ENCODE measurements around the gene MAGI3.

MAGI3 gene

DNA sequence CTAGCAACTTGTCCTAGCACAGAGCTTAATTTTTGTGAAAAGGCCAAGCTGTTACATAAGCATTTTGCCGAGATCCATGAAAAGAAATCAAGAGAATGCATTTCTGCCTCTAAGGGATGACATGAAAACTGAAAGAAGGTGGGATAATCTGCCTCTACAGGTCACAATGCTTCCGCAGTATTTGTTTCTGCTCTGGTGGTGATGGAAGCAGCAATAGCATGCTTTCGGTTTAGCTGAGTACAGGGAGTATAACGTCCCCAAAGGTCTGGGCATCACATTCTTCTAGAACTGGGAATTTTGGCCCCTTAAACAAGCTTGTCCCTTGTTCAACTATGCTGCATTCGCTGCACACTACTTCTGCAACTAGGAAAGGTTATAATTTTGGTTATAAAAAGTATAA, 14.4 kb upstream of the MAGI3 start:
- Histone ChIP-seq H3K4me3 (ENCODE audit: low read depth, low read length) (no peak overlapping the region), H3K27ac (ENCODE audit: extremely low read depth, low read depth, low read length) (no peak overlapping the region), H3K4me1 (ENCODE audit: control insufficient read depth, insufficient read depth, low read length) (no peaks in the 10 kb centered on the region), H3K36me3 (ENCODE audit: control insufficient read depth in 2 of 2, insufficient read depth in 1 of 2, low read length in 2 of 2) (no peaks in the 10 kb centered on the region), H3K9me3 (ENCODE audit: control insufficient read depth, insufficient read depth, low read depth, low read length) (no peaks in the 10 kb centered on the region)
- TF ChIP-seq GLI2 (tag by site-specific recombination; IDR thresholded peaks at IDR 0.05; ENCODE audit: borderline replicate concordance, low read depth), result no peak
- no peak for TF ChIP-seq ZIC2 (tag by site-specific recombination; IDR thresholded peaks at IDR 0.05)
- TF ChIP-seq RBAK (tag by site-specific recombination; IDR thresholded peaks at IDR 0.05), result no peak
- no peak for TF ChIP-seq TRIM28 (IDR thresholded peaks at IDR 0.05; ENCODE audit: borderline replicate concordance, low read length)
- no peak for TF ChIP-seq ZNF777 (tag by site-specific recombination; IDR thresholded peaks at IDR 0.05; ENCODE audit: borderline replicate concordance)
- TF ChIP-seq ZSCAN18 (tag by site-specific recombination; IDR thresholded peaks at IDR 0.05), result no peak
- TF ChIP-seq ZNF292 (tag by site-specific recombination; IDR thresholded peaks at IDR 0.05; ENCODE audit: borderline replicate concordance, low read depth), result no peak
- no peak for TF ChIP-seq SP3 (tag by site-specific recombination; IDR thresholded peaks at IDR 0.05)
- ChIA-PET POLR2A (no interaction called here), CTCF (no interaction called here)

DNA sequence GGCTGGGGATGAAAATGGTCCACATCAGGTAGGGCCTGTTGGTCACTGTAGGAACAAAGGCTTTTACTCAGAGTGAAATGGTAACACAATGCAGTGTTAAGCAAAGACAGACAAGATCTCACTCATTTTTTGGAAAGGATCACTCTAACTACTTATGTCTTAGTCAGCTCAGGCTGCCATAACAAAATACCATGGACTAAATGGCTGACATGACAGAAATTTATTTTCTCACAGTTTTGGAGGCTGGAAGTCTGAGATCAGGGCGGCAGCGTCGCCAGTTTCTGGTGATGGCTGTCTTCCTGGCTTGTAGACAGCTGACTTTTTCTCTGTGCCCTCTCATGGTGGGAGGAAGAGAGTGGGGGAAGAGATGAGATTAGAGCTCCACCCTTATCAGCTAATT, 10.2 kb upstream of the MAGI3 start:
- Histone ChIP-seq H3K27ac (ENCODE audit: extremely low read depth, low read depth, low read length) (no peak overlapping the region), H3K36me3 (ENCODE audit: control insufficient read depth in 2 of 2, insufficient read depth in 1 of 2, low read length in 2 of 2) (no peaks in the 10 kb centered on the region), H3K9me3 (ENCODE audit: control insufficient read depth, insufficient read depth, low read depth, low read length) (no peaks in the 10 kb centered on the region), H3K4me3 (ENCODE audit: low read depth, low read length) (no peak overlapping the region), H3K4me1 (ENCODE audit: control insufficient read depth, insufficient read depth, low read length) (no peaks in the 10 kb centered on the region)
- no peak for TF ChIP-seq GLIS1 (tag by site-specific recombination; IDR thresholded peaks at IDR 0.05)
- TF ChIP-seq ZNF747 (tag by site-specific recombination; IDR thresholded peaks at IDR 0.05), result no peak
- no peak for TF ChIP-seq HOXA7 (CRISPR knock-in tag; IDR thresholded peaks at IDR 0.05; ENCODE audit: borderline replicate concordance)
- TF ChIP-seq ZNF473 (tag by site-specific recombination; IDR thresholded peaks at IDR 0.05), result no peak
- TF ChIP-seq, protein P1, sequence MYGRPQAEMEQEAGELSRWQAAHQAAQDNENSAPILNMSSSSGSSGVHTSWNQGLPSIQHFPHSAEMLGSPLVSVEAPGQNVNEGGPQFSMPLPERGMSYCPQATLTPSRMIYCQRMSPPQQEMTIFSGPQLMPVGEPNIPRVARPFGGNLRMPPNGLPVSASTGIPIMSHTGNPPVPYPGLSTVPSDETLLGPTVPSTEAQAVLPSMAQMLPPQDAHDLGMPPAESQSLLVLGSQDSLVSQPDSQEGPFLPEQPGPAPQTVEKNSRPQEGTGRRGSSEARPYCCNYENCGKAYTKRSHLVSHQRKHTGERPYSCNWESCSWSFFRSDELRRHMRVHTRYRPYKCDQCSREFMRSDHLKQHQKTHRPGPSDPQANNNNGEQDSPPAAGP (tag by site-specific recombination; IDR thresholded peaks at IDR 0.05), result no peak
- TF ChIP-seq ZNF148 (tag by site-specific recombination; IDR thresholded peaks at IDR 0.05; ENCODE audit: borderline replicate concordance), result no peak
- no peak for TF ChIP-seq ZNF830 (tag by site-specific recombination; IDR thresholded peaks at IDR 0.05; ENCODE audit: low read depth)
- no peak for TF ChIP-seq ZNF677 (tag by site-specific recombination; IDR thresholded peaks at IDR 0.05)
- TF ChIP-seq ZFP41 (tag by site-specific recombination; IDR thresholded peaks at IDR 0.05; ENCODE audit: borderline replicate concordance), result no peak
- no peak for TF ChIP-seq ZIC2 (tag by site-specific recombination; IDR thresholded peaks at IDR 0.05)
- TF ChIP-seq ZNF138 (tag by site-specific recombination; IDR thresholded peaks at IDR 0.05; ENCODE audit: borderline replicate concordance), result no peak
- TF ChIP-seq, protein P2, sequence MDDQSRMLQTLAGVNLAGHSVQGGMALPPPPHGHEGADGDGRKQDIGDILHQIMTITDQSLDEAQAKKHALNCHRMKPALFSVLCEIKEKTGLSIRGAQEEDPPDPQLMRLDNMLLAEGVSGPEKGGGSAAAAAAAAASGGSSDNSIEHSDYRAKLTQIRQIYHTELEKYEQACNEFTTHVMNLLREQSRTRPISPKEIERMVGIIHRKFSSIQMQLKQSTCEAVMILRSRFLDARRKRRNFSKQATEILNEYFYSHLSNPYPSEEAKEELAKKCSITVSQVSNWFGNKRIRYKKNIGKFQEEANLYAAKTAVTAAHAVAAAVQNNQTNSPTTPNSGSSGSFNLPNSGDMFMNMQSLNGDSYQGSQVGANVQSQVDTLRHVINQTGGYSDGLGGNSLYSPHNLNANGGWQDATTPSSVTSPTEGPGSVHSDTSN (CRISPR knock-in tag; IDR thresholded peaks at IDR 0.05), result no peak
- TF ChIP-seq ZNF670 (tag by site-specific recombination; IDR thresholded peaks at IDR 0.05; ENCODE audit: low read depth), result no peak
- no peak for TF ChIP-seq ZNF174 (tag by site-specific recombination; IDR thresholded peaks at IDR 0.05)
- ChIA-PET POLR2A (no interaction called here), CTCF (no interaction called here)
